HG03103 (cell line): Measurements from ENCODE around the gene PRICKLE3.
"Not testable (repeated sequence)": the region's sequence is repeated elsewhere in the genome, so short reads cannot be mapped to it uniquely, and the experiment has no call there.

Source experiments
- ATAC-seq: cut with Tn5 transposase; IDR thresholded peaks from one replicate; pipeline ENCODE4 v1.9.1; 2021; ENCODE audit warnings: low read depth; ENCODE audit not compliant: unreplicated experiment

The PRICKLE3 gene

DNA sequence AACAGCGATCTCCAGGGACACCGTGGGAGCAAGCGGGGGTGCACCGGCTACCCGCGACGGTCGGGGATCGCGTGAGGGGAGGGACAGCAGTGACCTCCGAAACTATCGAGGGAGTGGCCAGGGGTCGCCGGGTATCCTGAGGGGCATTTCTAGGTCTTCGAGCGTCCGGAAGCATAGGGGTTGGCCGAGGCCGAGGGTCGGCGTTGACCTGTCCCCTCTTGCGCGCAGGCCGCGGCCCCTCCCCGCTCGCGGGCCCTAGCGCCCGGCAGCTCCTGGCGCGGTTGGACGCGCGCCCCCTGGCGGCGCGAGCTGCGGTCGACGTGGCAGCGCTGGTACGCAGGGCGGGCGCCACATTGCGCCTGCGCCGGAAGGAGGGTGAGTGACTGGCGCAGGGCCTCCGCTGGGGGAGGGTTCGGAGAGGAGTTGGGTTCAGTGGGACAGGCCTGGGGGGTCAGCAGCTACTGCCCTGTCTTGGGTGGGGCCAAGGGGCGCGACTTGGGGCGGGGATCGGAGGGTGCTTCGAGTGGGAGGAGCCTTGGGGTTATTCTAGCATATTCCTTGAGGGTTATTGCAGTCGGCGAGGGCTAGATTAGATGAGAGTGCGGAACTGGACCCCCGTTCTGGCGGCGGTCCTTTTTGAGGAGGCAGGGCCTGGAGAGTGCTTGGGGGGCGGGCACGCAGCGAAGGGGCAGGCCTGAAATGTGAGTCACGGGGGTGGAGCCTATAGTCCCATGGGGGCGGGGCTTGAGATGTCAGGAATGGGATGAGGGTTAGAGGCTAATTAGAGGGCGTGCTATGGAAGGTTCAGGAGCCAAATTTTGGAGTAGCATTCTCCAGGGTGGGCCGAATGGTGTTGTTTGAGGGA, 22.4 kb downstream of the PRICKLE3 start:
- peak; percentile 55 for ATAC-seq

- no peak for ATAC-seq
Measured at GRCh38 chrX:49162620-49163019, 23.6 kb downstream of the PRICKLE3 start, which contains the start of gene MAGIX. Gene MAGIX, plus strand, starts transcription at chrX:49162758. Its CDS starts 132 bp downstream, at chrX:49162890.

GRCh38 chrX:49161632-49162031, 24.5 kb downstream of the PRICKLE3 start:
- no peak for ATAC-seq

DNA sequence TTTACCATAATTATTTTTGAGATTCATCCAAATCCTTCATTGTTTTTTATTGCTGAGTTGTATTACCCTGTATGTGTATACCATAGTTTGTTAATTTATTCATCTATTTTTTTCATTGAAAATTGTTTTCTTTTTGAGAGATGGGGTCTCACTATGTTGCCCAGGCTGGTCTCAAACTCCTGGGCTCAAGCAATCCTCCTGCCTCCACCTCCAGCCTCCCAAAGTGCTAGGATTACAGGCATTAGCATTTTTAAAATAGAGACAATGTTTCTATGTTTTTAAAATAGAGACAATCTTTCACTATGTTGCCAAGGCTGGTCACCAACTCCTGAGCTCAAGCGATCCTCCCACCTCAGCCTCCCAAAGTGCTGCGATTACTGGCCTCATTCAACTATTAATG, 25.3 kb downstream of the PRICKLE3 start:
- no peak for ATAC-seq

DNA sequence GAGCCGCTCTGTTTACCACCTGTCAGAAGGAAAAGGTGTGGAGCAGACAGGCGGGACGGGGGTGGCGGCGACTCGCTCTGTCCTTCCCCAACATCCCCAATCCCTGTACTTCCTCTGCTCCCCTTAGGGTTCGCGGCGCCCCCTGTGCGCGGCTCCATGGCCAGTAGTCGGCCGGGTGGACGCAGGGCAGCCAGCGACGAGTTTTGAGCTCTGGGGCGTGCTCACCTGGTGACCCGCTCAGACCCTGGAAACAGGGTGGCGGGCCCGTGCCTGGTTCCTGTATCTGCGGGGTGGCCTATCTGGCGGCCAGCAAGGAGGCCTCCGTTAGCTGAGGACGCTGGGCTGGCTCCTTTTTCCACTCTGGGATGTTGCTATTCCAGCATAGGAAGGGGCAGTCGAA, 29.0 kb downstream of the PRICKLE3 start:
- no peak for ATAC-seq

- ATAC-seq = peak; percentile 78
Measured at GRCh38 chrX:49155900-49156837, 30.0 kb downstream of the PRICKLE3 start.

DNA sequence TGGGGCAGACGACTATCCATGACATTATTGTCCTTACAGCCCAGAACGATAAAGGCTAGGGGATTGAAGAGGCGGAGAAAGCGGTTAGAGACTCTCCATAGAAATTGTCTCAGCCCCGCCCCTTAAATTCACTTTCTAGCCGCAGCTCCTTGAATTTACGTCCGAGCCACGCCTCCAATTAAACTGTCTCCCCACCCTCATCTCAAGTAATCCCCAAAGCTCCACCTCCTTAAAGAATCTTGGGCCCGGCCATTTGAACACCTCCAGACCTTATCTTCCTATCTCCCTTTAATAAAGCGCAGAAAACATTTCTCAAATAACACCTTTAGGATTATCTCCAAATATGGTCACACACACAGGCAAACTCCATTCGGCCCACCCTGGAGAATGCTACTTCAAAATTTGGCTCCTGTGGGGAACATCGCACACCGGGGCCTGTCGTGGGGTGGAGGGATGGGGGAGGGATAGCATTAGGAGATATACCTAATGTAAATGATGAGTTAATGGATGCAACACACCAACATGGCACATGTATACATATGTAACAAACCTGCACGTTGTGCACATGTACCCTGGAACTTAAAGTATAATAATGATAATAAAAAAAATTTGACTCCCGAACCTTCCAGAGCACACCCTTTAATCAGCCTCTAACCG, 30.8 kb downstream of the PRICKLE3 start:
- ATAC-seq = no peak

- no peak for ATAC-seq
Measured at GRCh38 chrX:49153467-49153866, 32.7 kb downstream of the PRICKLE3 start.

DNA sequence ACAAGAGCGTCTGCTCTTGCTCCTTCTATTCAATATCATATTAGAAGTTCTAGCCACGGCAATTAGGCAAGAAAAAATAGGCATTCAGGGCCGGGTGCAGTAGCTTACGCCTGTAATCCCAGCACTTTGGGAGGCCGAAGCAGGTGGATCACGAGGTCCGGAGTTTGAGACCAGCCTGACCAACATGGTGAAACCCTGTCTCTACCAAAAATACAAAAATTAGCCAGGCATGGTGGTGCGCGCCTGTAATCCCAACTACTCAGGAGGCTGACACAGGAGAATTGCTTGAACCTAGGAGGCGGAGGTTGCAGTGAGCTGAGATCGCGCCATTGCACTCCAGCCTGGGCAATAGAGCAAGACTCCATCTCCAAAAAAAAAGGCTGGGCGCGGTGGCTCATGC, 36.9 kb downstream of the PRICKLE3 start:
- ATAC-seq = not testable (repeated sequence)

DNA sequence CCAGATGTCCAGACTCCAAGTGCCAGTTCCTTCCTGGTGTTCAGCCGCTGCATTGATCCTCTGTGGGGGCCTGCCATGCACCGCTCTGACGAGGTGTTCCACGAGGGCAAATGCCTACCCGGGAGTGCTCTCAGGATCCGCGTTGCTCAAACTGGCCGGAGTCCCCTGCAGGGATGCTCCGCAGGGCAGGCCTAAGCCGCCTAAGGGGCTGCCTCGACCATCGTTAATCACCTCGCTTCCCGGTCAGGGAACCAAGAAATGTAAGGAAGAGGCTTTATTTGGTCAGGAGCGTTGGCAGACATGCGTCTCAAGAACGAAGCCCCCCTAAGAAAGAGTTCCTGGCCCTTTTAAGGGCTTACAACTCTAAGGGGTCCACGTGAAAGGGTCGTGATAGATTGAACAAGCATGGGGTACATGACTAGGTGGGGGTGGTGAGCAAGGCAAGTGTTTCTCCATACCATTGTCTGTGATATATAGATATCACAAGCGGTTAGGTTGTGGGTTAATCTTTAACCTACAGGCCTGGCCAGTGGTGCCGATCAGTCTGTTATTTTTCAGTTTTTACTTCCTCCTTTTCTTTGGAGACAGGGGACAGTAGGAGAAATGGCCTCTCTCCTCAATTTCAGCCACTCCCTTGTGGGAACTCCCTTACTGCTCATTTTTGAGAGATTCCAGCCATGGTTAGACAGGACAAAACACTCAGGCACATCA, 37.6 kb downstream of the PRICKLE3 start:
- not testable (repeated sequence) for ATAC-seq

DNA sequence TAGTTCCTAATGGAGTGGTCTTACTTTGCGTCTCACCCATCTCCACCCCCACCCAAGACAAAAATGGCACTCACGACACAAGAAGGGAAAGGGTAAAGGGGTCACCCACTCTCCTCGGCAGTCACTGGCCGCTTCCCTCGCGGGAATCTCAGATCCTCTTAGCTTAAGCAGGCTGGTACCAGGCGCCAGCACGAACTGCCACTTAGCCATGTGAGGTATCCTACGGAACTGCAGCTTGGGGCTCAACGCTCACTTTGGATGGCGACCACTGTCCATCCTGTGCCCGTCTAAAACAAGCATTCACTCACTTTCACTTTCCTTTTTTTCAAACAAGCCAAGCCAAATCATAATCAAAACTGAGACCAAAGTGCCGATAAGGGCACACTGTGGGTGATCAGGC, 38.2 kb downstream of the PRICKLE3 start:
- no peak for ATAC-seq

DNA sequence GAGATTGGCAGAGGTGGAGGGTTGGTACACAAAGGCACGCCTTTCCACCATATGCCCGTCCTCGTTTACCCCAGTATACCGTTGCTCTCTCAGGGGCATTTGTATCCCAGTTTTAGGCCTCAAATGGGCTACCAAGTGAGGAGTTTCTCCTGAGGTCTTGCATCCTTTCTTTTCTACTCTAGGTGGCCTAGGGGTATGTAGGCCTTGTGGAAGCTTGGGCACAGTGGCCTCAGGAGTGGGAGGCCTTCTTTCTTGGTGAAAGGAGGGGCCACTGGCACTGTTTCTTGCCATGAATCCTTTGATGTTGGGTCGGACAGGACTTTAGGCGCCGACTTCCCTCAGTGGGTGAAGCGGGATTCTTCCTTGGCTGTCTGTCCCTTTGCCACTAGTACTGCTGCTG, 38.9 kb downstream of the PRICKLE3 start:
- no peak for ATAC-seq

DNA sequence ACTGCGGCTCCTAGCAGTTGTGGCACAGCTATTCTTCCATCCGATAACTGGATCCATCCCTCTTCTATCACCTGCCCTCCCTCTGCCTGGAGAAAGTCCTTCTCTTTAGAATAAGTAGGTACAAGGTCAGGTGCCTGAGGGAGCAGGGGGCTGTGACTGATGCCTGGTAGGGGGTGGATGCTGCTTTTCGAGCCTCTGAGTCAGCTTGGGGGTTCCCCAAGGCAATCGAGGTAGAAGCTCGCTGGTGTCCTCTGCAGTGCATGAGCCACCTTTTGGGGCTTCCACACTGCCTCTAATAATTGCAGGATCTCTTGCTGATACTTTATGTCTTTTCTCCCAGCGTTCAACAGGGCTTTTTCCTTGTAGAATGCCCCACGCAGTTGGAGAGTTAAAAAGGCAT, 43.0 kb downstream of the PRICKLE3 start:
- ATAC-seq = not testable (repeated sequence)

DNA sequence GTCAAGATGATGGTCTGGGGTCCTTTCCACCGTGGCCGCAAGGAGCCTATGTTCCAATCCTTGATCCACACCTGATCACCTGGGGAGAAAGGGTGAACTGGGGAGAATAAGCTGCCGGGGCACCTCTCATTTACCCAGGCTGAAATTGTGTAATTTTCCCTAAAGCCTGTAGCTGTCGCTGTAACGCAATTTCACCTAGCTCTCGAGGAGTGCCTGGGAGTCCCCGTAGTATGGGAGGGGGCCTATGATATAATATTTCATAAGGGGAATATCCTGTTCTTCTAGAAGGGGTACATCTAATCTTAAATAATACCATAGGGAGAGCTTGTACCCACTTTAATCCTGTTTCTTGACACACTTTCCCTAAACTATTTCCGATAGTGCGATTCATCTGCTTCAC, 43.9 kb downstream of the PRICKLE3 start:
- not testable (repeated sequence) for ATAC-seq

- no peak for ATAC-seq
Measured at GRCh38 chrX:49139713-49140112, 46.5 kb downstream of the PRICKLE3 start.

GRCh38 chrX:49137492-49137891, 48.7 kb downstream of the PRICKLE3 start:
- ATAC-seq = no peak

DNA sequence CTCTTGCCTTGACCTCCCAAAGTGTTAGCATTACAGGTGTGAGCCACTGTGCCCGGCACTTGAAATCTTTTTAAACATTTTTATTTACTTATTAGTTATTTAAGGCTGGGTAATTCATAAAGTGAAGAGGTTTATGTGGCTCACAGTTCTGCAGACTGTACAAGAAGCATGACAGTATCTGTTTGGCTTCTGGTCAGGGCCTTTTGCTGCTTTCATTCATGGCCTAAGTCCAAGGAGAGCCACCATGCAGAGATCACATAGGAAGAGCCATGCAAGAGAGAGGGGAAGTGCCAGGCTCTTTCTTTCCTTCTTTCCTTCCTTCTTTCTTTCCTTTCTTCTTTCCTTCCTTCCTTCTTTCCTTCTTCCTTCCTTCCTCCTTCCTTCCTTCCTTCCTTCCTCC, 52.4 kb downstream of the PRICKLE3 start:
- ATAC-seq = no peak

- not testable (repeated sequence) for ATAC-seq
Measured at GRCh38 chrX:49132275-49132674, 53.9 kb downstream of the PRICKLE3 start.

GRCh38 chrX:49129427-49129826, 56.7 kb downstream of the PRICKLE3 start:
- ATAC-seq = no peak

DNA sequence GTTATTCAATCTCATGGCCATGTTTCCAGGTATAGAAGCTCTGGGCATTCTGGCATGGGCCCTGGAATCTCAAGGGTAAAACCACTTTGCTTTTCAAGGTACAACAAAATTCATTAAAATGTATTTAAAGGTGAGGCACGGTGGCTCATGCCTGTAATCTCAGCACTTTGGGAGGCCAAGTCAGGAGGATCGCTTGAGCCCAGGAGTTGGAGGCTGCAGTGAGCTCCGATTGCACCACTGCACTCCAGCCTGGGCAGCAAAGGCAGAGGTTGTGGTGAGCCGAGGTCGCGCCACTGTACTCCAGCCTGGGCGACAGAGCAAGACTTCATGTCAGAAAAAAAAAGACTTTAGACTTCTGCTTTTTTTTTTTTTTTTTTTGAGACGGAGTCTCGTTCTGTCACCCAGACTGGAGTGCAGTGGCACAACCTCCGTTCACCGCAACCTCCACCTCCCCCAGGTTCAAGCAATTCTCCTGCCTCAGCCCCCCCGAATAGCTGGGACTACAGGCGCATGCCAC, 58.4 kb downstream of the PRICKLE3 start:
- ATAC-seq = not testable (repeated sequence)
